Middle frontal gyrus (tissue), 1 donor: Measurements from ENCODE around the gene CNTN2.

Experiments
- DNase-seq: peaks from one replicate; pipeline ENCODE4 v3.0.0-alpha.2; 2015; ENCODE audit warnings: low spot score; ENCODE audit errors: extremely low spot score

CNTN2 gene

GRCh38 chr1:205053296-205053695 lies 10.3 kb downstream of the CNTN2 start:
- no peak for DNase-seq

- no peak for DNase-seq
These were observed 11.0 kb downstream of the CNTN2 start for GRCh38 chr1:205054013-205054412.

GRCh38 chr1:205056188-205056611 lies 13.2 kb downstream of the CNTN2 start:
- no peak for DNase-seq

- no peak for DNase-seq
These were observed 14.1 kb downstream of the CNTN2 start for GRCh38 chr1:205056956-205057568.

- DNase-seq: no peak
These were observed 15.0 kb downstream of the CNTN2 start for GRCh38 chr1:205057808-205058575.

- no peak for DNase-seq
These were observed 15.8 kb downstream of the CNTN2 start for GRCh38 chr1:205058853-205059252.

- DNase-seq: no peak
These were observed 16.6 kb downstream of the CNTN2 start for GRCh38 chr1:205059660-205060059.

GRCh38 chr1:205060746-205061145 lies 17.7 kb downstream of the CNTN2 start:
- no peak for DNase-seq

GRCh38 chr1:205061227-205061626 lies 18.2 kb downstream of the CNTN2 start:
- DNase-seq: no peak

- DNase-seq: peak; percentile 90
These were observed 18.7 kb downstream of the CNTN2 start for GRCh38 chr1:205061665-205062069.

- no peak for DNase-seq
These were observed 19.3 kb downstream of the CNTN2 start for GRCh38 chr1:205062319-205062718.

- DNase-seq: no peak
These were observed 19.9 kb downstream of the CNTN2 start for GRCh38 chr1:205062895-205063294.

- DNase-seq: no peak
These were observed 21.3 kb downstream of the CNTN2 start for GRCh38 chr1:205064301-205064700.

GRCh38 chr1:205064741-205065316 lies 21.8 kb downstream of the CNTN2 start:
- no peak for DNase-seq

GRCh38 chr1:205065666-205066065 lies 22.7 kb downstream of the CNTN2 start:
- no peak for DNase-seq

- DNase-seq: no peak
These were observed 23.3 kb downstream of the CNTN2 start for GRCh38 chr1:205066141-205066818.

- DNase-seq: no peak
These were observed 24.0 kb downstream of the CNTN2 start for GRCh38 chr1:205067031-205067430.

- no peak for DNase-seq
These were observed 25.0 kb downstream of the CNTN2 start for GRCh38 chr1:205068001-205068400.

GRCh38 chr1:205068457-205069040 lies 25.5 kb downstream of the CNTN2 start:
- DNase-seq: no peak

GRCh38 chr1:205069371-205070125 lies 26.5 kb downstream of the CNTN2 start:
- DNase-seq: no peak

GRCh38 chr1:205071028-205071409 lies 28.0 kb downstream of the CNTN2 start:
- no peak for DNase-seq
